ENCODE data around the gene MLKL. TPM values are rescaled to one million over a fixed set of nuclear protein-coding genes. Genes with fewer than 3 reads are reported as not detected.

The MLKL gene
- polyA plus RNA-seq, 1 donor (not counting 4 experiments of a cell fraction or from before 2014, with no cell fraction given), result 12.5 TPM

- no peak overlapping the region for H3K9ac ChIP-seq (ENCODE audit: control insufficient read depth, extremely low read depth, insufficient read depth, low read length)
- peaks cover 3% of the 10 kb centered on the region for H3K9me1 ChIP-seq (ENCODE audit: control insufficient read depth, extremely low read depth, insufficient read depth, low read length)
- peaks cover 12 to 62% of the 10 kb centered on the region in 2 experiments for H3K36me3 ChIP-seq (ENCODE audit: control insufficient read depth in 2 of 2, extremely low read depth in 1 of 2, insufficient read depth in 2 of 2, low read length in 2 of 2)
- TF ChIP-seq EZH2 (IDR thresholded peaks at IDR 0.05; ENCODE audit: low read length) (no peak), CTCF (optimal IDR thresholded peaks at IDR 0.05 in 1 of 3, IDR thresholded peaks at IDR 0.05 in 1 of 3, conservative IDR thresholded peaks at IDR 0.05 in 1 of 3; ENCODE audit: extremely low read depth in 1 of 3, insufficient read depth in 2 of 3, low read length in 3 of 3) (no peak)
- H3K27ac ChIP-seq (ENCODE audit: control insufficient read depth, insufficient read depth, low read length), result peak overlapping the region; percentile 28
- H3K4me3 ChIP-seq (ENCODE audit: control insufficient read depth in 2 of 3, extremely low read depth in 1 of 3, insufficient read depth in 2 of 3, low read depth in 1 of 3, low read length in 3 of 3), result peak overlapping the region in 2 of 3 experiments; percentile 20 to 35
- H3K27me3 ChIP-seq (ENCODE audit: control insufficient read depth, extremely low read depth, insufficient read depth, low read length), result no peaks in the 10 kb centered on the region
- dilution Hi-C loops (cut with MboI; ENCODE audit: extremely low pct_ligation_motif_present, low sequenced_read_pairs), result no loop called here
- peak overlapping the region; percentile 71 for H3K4me2 ChIP-seq (ENCODE audit: control insufficient read depth, extremely low read depth, insufficient read depth, low read depth, low read length)
- no peak overlapping the region for H2AFZ ChIP-seq (ENCODE audit: control insufficient read depth, low read length)
- peaks cover 36% of the 10 kb centered on the region for H3K4me1 ChIP-seq (ENCODE audit: control insufficient read depth, extremely low read depth, insufficient read depth, low read length)
- peaks cover 10% of the 10 kb centered on the region for H4K20me1 ChIP-seq (ENCODE audit: control insufficient read depth, extremely low read depth, insufficient read depth, low read length)
- FAIRE-seq (no peak), DNase-seq (ENCODE audit: low read depth, low spot score) (peak; percentile 7)
- H3K79me2 ChIP-seq (ENCODE audit: control insufficient read depth, insufficient read depth, low read length), result peaks cover 92% of the 10 kb centered on the region
- no peaks in the 10 kb centered on the region for H3K9me3 ChIP-seq (ENCODE audit: control insufficient read depth, low read depth, low read length)
Measured at GRCh38 chr16:74660383-74660782, 40.3 kb downstream of the MLKL start.

GRCh38 chr16:74659041-74659440 is 41.6 kb downstream of the MLKL start:
- FAIRE-seq (no peak), DNase-seq (ENCODE audit: low read depth, low spot score) (no peak)
- no peak for TF ChIP-seq CTCF (optimal IDR thresholded peaks at IDR 0.05 in 1 of 3, IDR thresholded peaks at IDR 0.05 in 1 of 3, conservative IDR thresholded peaks at IDR 0.05 in 1 of 3; ENCODE audit: extremely low read depth in 1 of 3, insufficient read depth in 2 of 3, low read length in 3 of 3)
- TF ChIP-seq EZH2 (IDR thresholded peaks at IDR 0.05; ENCODE audit: low read length), result no peak
- H3K4me2 ChIP-seq (ENCODE audit: control insufficient read depth, extremely low read depth, insufficient read depth, low read depth, low read length), result no peak overlapping the region
- peaks cover 8 to 53% of the 10 kb centered on the region in 2 experiments for H3K36me3 ChIP-seq (ENCODE audit: control insufficient read depth in 2 of 2, extremely low read depth in 1 of 2, insufficient read depth in 2 of 2, low read length in 2 of 2)
- no peak overlapping the region for H3K4me3 ChIP-seq (ENCODE audit: control insufficient read depth in 2 of 3, extremely low read depth in 1 of 3, insufficient read depth in 2 of 3, low read depth in 1 of 3, low read length in 3 of 3)
- H3K79me2 ChIP-seq (ENCODE audit: control insufficient read depth, insufficient read depth, low read length), result peaks cover 91% of the 10 kb centered on the region
- peaks cover 36% of the 10 kb centered on the region for H3K4me1 ChIP-seq (ENCODE audit: control insufficient read depth, extremely low read depth, insufficient read depth, low read length)
- dilution Hi-C loops (cut with MboI; ENCODE audit: extremely low pct_ligation_motif_present, low sequenced_read_pairs), result no loop called here
- no peaks in the 10 kb centered on the region for H3K27me3 ChIP-seq (ENCODE audit: control insufficient read depth, extremely low read depth, insufficient read depth, low read length)
- H2AFZ ChIP-seq (ENCODE audit: control insufficient read depth, low read length), result no peak overlapping the region
- peaks cover 3% of the 10 kb centered on the region for H3K9me1 ChIP-seq (ENCODE audit: control insufficient read depth, extremely low read depth, insufficient read depth, low read length)
- no peak overlapping the region for H3K9ac ChIP-seq (ENCODE audit: control insufficient read depth, extremely low read depth, insufficient read depth, low read length)
- peaks cover 10% of the 10 kb centered on the region for H4K20me1 ChIP-seq (ENCODE audit: control insufficient read depth, extremely low read depth, insufficient read depth, low read length)
- no peak overlapping the region for H3K27ac ChIP-seq (ENCODE audit: control insufficient read depth, insufficient read depth, low read length)
- H3K9me3 ChIP-seq (ENCODE audit: control insufficient read depth, low read depth, low read length), result no peaks in the 10 kb centered on the region

Measured in keratinocyte (primary cell).